HG03135 (cell line): Measurements from ENCODE around the gene USH2A.

ENCODE experiments used
- ATAC-seq: cut with Tn5 transposase; IDR thresholded peaks from one replicate; pipeline ENCODE4 v1.9.1; 2021; ENCODE audit warnings: mild to moderate bottlenecking, moderate library complexity; ENCODE audit not compliant: unreplicated experiment

Gene USH2A

GRCh38 chr1:215986401-215986800 is 436.8 kb downstream of the USH2A start:
- no peak for ATAC-seq

- no peak for ATAC-seq
Observed at GRCh38 chr1:215983680-215984079, 439.6 kb downstream of the USH2A start.

- ATAC-seq: no peak
Observed at GRCh38 chr1:215971793-215972441, 451.3 kb downstream of the USH2A start.

- ATAC-seq: no peak
Observed at GRCh38 chr1:215970406-215970805, 452.8 kb downstream of the USH2A start.

GRCh38 chr1:215963621-215964020 is 459.6 kb downstream of the USH2A start:
- no peak for ATAC-seq

GRCh38 chr1:215963040-215963439 is 460.2 kb downstream of the USH2A start:
- no peak for ATAC-seq

- no peak for ATAC-seq
Observed at GRCh38 chr1:215958841-215959240, 464.4 kb downstream of the USH2A start.

GRCh38 chr1:215957663-215958062 is 465.6 kb downstream of the USH2A start:
- ATAC-seq: no peak

GRCh38 chr1:215932558-215932957 is 490.7 kb downstream of the USH2A start:
- no peak for ATAC-seq

- no peak for ATAC-seq
Observed at GRCh38 chr1:215926670-215927069, 496.6 kb downstream of the USH2A start.

GRCh38 chr1:215923129-215923824 is 500.0 kb downstream of the USH2A start:
- ATAC-seq: no peak

GRCh38 chr1:215911406-215911968 is 511.8 kb downstream of the USH2A start:
- no peak for ATAC-seq

GRCh38 chr1:215905493-215906115 is 517.6 kb downstream of the USH2A start:
- ATAC-seq: no peak

GRCh38 chr1:215900684-215901083 is 522.6 kb downstream of the USH2A start:
- no peak for ATAC-seq

- no peak for ATAC-seq
Observed at GRCh38 chr1:215899901-215900300, 523.3 kb downstream of the USH2A start.

GRCh38 chr1:215895893-215896292 is 527.4 kb downstream of the USH2A start:
- no peak for ATAC-seq

- ATAC-seq: no peak
Observed at GRCh38 chr1:215895276-215895675, 528.0 kb downstream of the USH2A start.

GRCh38 chr1:215894617-215895016 is 528.6 kb downstream of the USH2A start:
- no peak for ATAC-seq

GRCh38 chr1:215891266-215892057 is 531.8 kb downstream of the USH2A start:
- ATAC-seq: no peak

- ATAC-seq: peak; percentile 69
Observed at GRCh38 chr1:215890438-215890837, 532.8 kb downstream of the USH2A start.

- ATAC-seq: no peak
Observed at GRCh38 chr1:215889871-215890270, 533.4 kb downstream of the USH2A start.
